ENCODE results near the gene CAMK2G.

CAMK2G gene

GRCh38 chr10:73867871-73868631, 6.3 kb downstream of the CAMK2G start:
- TF ChIP-seq, protein P1, sequence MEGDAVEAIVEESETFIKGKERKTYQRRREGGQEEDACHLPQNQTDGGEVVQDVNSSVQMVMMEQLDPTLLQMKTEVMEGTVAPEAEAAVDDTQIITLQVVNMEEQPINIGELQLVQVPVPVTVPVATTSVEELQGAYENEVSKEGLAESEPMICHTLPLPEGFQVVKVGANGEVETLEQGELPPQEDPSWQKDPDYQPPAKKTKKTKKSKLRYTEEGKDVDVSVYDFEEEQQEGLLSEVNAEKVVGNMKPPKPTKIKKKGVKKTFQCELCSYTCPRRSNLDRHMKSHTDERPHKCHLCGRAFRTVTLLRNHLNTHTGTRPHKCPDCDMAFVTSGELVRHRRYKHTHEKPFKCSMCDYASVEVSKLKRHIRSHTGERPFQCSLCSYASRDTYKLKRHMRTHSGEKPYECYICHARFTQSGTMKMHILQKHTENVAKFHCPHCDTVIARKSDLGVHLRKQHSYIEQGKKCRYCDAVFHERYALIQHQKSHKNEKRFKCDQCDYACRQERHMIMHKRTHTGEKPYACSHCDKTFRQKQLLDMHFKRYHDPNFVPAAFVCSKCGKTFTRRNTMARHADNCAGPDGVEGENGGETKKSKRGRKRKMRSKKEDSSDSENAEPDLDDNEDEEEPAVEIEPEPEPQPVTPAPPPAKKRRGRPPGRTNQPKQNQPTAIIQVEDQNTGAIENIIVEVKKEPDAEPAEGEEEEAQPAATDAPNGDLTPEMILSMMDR (conservative IDR thresholded peaks at IDR 0.05), result no peak

GRCh38 chr10:73867126-73867807, 7.1 kb downstream of the CAMK2G start:
- H3K27ac ChIP-seq, result no peak overlapping the region
- TF ChIP-seq, protein P1 (conservative IDR thresholded peaks at IDR 0.05), result no peak

More at GRCh38 chr10:73867871-73868631, 6.3 kb downstream of the CAMK2G start:
- no peak overlapping the region for H3K27ac ChIP-seq

DNA sequence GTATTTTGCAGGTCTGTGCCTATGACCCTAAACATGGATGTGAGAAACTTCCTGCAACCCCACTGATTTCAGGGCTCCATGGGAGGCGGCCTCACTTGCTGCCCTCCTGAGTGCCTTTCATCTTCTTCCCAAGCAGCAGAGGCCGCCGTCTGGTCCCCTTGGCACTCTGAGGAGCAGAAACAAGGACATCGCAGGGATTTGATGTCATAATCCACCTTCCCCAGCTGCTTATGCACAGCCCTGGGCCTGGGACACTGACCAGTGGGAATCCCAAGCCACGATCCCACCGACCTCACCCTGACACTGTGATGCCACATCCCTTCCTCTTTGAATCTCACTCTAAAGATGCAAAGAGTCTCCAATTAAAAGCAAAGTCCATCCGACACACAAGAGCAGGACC, 7.7 kb downstream of the CAMK2G start:
- H3K27ac ChIP-seq, result no peak overlapping the region
- TF ChIP-seq, protein P1 (conservative IDR thresholded peaks at IDR 0.05), result no peak

GRCh38 chr10:73865459-73866442, 8.6 kb downstream of the CAMK2G start:
- no peak overlapping the region for H3K27ac ChIP-seq
- TF ChIP-seq, protein P1 (conservative IDR thresholded peaks at IDR 0.05), result no peak

DNA sequence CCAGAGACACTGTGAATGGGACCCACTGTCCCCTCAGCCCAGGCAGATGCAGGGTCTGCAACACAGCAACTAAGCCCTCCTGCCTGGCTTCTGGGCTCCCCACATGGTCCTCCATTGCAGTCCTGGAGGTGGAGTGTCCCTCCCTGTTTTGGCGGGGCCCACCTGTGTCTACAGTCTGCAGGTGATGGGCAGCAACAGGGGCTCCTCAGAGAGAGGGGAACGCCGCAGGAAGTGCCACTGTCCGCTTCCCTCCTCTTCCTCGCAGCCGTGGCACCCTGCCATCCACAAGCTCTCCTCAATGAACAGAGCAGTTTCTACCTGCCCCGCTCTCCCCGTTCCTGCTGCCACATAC, 9.3 kb downstream of the CAMK2G start:
- TF ChIP-seq, protein P1 (conservative IDR thresholded peaks at IDR 0.05), result no peak
- H3K27ac ChIP-seq, result no peak overlapping the region

DNA sequence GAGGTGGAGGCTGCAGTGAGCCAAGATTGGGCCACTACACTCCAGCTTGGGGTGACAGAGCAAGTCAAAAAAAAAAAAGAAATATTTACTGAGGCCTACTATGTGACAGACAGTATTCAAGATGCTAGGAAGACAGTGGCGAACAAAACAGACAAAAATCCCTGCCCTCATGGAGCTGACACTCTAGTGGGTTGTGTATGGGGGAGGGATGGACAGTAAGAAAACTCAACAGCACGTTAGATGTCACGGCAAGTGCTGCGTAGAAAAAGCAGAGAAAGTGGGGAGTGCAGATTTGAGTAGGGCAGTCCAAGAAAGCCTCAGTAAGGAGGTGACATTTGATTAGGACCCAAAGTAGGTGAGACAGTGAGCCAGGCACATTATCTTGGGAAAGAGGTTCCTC, 10.1 kb downstream of the CAMK2G start:
- TF ChIP-seq, protein P1 (conservative IDR thresholded peaks at IDR 0.05), result no peak
- no peak overlapping the region for H3K27ac ChIP-seq
